ENCODE data around the gene CAMTA1. TPM values are rescaled to one million over a fixed set of nuclear protein-coding genes. Genes with fewer than 3 reads are reported as not detected.

The CAMTA1 gene
- total RNA-seq, 1 donor, result 19.9 TPM

- peak in 2 of 3 donors; percentile 65 to 88 for DNase-seq (ENCODE audit: low read depth in 2 of 3, low spot score in 2 of 3)
These were observed 450.7 kb downstream of the CAMTA1 start for GRCh38 chr1:7235871-7236517.

- no peak for DNase-seq (ENCODE audit: low read depth in 2 of 3, low spot score in 2 of 3)
These were observed 451.7 kb downstream of the CAMTA1 start for GRCh38 chr1:7236844-7237515.

GRCh38 chr1:7247158-7247557 lies 461.9 kb downstream of the CAMTA1 start:
- no peak for DNase-seq (ENCODE audit: low read depth in 2 of 3, low spot score in 2 of 3)

GRCh38 chr1:7247791-7248548 lies 462.7 kb downstream of the CAMTA1 start:
- no peak for DNase-seq (ENCODE audit: low read depth in 2 of 3, low spot score in 2 of 3)

- no peak for DNase-seq (ENCODE audit: low read depth in 2 of 3, low spot score in 2 of 3)
These were observed 463.4 kb downstream of the CAMTA1 start for GRCh38 chr1:7248549-7249199.

GRCh38 chr1:7249516-7249915 lies 464.3 kb downstream of the CAMTA1 start:
- no peak for DNase-seq (ENCODE audit: low read depth in 2 of 3, low spot score in 2 of 3)

- no peak for DNase-seq (ENCODE audit: low read depth in 2 of 3, low spot score in 2 of 3)
These were observed 464.9 kb downstream of the CAMTA1 start for GRCh38 chr1:7250176-7250575.

- DNase-seq (ENCODE audit: low read depth in 2 of 3, low spot score in 2 of 3), result no peak
These were observed 465.6 kb downstream of the CAMTA1 start for GRCh38 chr1:7250597-7251453.

GRCh38 chr1:7251454-7251800 lies 466.2 kb downstream of the CAMTA1 start:
- DNase-seq (ENCODE audit: low read depth in 2 of 3, low spot score in 2 of 3), result no peak

GRCh38 chr1:7252411-7253117 lies 467.3 kb downstream of the CAMTA1 start:
- DNase-seq (ENCODE audit: low read depth in 2 of 3, low spot score in 2 of 3), result no peak

GRCh38 chr1:7253118-7253480 lies 467.8 kb downstream of the CAMTA1 start:
- DNase-seq (ENCODE audit: low read depth in 2 of 3, low spot score in 2 of 3), result no peak

- DNase-seq (ENCODE audit: low read depth in 2 of 3, low spot score in 2 of 3), result no peak
These were observed 468.8 kb downstream of the CAMTA1 start for GRCh38 chr1:7253988-7254587.

- DNase-seq (ENCODE audit: low read depth in 2 of 3, low spot score in 2 of 3), result no peak
These were observed 470.2 kb downstream of the CAMTA1 start for GRCh38 chr1:7255303-7256058.

- DNase-seq (ENCODE audit: low read depth in 2 of 3, low spot score in 2 of 3), result no peak
These were observed 471.3 kb downstream of the CAMTA1 start for GRCh38 chr1:7256526-7256925.

GRCh38 chr1:7257225-7257624 lies 472.0 kb downstream of the CAMTA1 start:
- no peak for DNase-seq (ENCODE audit: low read depth in 2 of 3, low spot score in 2 of 3)

GRCh38 chr1:7258589-7259135 lies 473.4 kb downstream of the CAMTA1 start:
- DNase-seq (ENCODE audit: low read depth in 2 of 3, low spot score in 2 of 3), result no peak

GRCh38 chr1:7259955-7260354 lies 474.7 kb downstream of the CAMTA1 start:
- DNase-seq (ENCODE audit: low read depth in 2 of 3, low spot score in 2 of 3), result no peak

GRCh38 chr1:7261490-7261889 lies 476.2 kb downstream of the CAMTA1 start:
- no peak for DNase-seq (ENCODE audit: low read depth in 2 of 3, low spot score in 2 of 3)
